Peyer's patch (tissue), 4 donors: ENCODE results near the gene NDUFS8. TPM values are rescaled to one million over a fixed set of nuclear protein-coding genes. Genes with fewer than 3 reads are reported as not detected.

Experiments used
- DNase-seq, 3 donors: peaks; one replicate each; pipeline ENCODE4 v3.0.0-alpha.2; 2017 to 2019
- H3K27ac ChIP-seq, 4 donors: fragments of 200-600 bp; sonication (generic); one replicate each; pipeline ENCODE4 v1.5.1; 2016 to 2019
- H3K27me3 ChIP-seq, 2 donors: fragments of 200-600 bp; sonication (generic); one replicate each; pipeline ENCODE4 v1.5.1; 2019
- H3K36me3 ChIP-seq, 3 donors: fragments of 200-600 bp; sonication (generic); one replicate each; pipeline ENCODE4 v1.5.1; 2016 to 2019
- H3K4me1 ChIP-seq, 4 donors: fragments of 200-600 bp; sonication (generic); one replicate each; pipeline ENCODE4 v1.5.1; 2016 to 2019
- H3K4me3 ChIP-seq, 4 donors: fragments of 200-600 bp; sonication (generic); 1 replicate in 3 of 4; 2 replicates in 1 of 4; pipeline ENCODE4 v1.5.1; 2016 to 2019; ENCODE audit warnings: mild to moderate bottlenecking in 1 of 4
- H3K9me3 ChIP-seq, 4 donors: fragments of 200-600 bp; sonication (generic); one replicate each; pipeline ENCODE4 v1.5.1; 2016 to 2019; ENCODE audit warnings: mild to moderate bottlenecking in 1 of 4
- CTCF ChIP-seq, 6 experiments: fragments of 450-650 bp in 4 of 6; fragments of 200-600 bp in 2 of 6; sonication (generic) in 1 of 6; IDR thresholded peaks; one replicate each; pipeline ENCODE4 v1.5.1; 2017 to 2019; ENCODE audit warnings: antibody characterized with exemption in 6 of 6, mild to moderate bottlenecking in 3 of 6, moderate library complexity in 1 of 6
- POLR2A ChIP-seq, 2 donors: fragments of 450-650 bp; IDR thresholded peaks; one replicate each; pipeline ENCODE4 v1.5.1; 2017; ENCODE audit warnings: antibody characterized with exemption in 2 of 2, mild to moderate bottlenecking in 2 of 2, moderate library complexity in 2 of 2
- total RNA-seq, 4 donors: library from RNA; depleted of rRNA; stranded (reverse); fragments of >200 nt; gene quantifications; one replicate each; pipeline ENCODE4 v1.1.0, GENCODE V29; 2016

NDUFS8 gene
- total RNA-seq, 4 donors from 2014 or later = 153 to 195 (median 162) TPM

- peak overlapping the region in 2 of 4 donors; percentile 38 to 48 for H3K4me3 ChIP-seq
- H3K4me1 ChIP-seq = peaks cover 8 to 56% (median 24%) of the 10 kb centered on the region in 4 donors
- TF ChIP-seq POLR2A (IDR thresholded peaks at IDR 0.05) (no peak), CTCF (IDR thresholded peaks at IDR 0.05) (no peak)
Observed at GRCh38 chr11:68008381-68009337, 21.8 kb upstream of the NDUFS8 start.

GRCh38 chr11:68009391-68010089, 20.9 kb upstream of the NDUFS8 start:
- H3K9me3 ChIP-seq = no peaks in the 10 kb centered on the region
- peak in 2 of 3 donors; percentile 57 to 73 for DNase-seq
- peaks cover 8 to 60% (median 20%) of the 10 kb centered on the region in 4 donors for H3K4me1 ChIP-seq
- no peaks in the 10 kb centered on the region for H3K36me3 ChIP-seq
- TF ChIP-seq CTCF (IDR thresholded peaks at IDR 0.05) = peak in 2 of 6 experiments; percentile 21 to 23
- no peak for TF ChIP-seq POLR2A (IDR thresholded peaks at IDR 0.05)
- no peaks in the 10 kb centered on the region for H3K27me3 ChIP-seq
- peak overlapping the region; percentile 65 to 98 (median 90) for H3K27ac ChIP-seq
- H3K4me3 ChIP-seq = peak overlapping the region in 2 of 4 donors; percentile 48

More at GRCh38 chr11:68008381-68009337, 21.8 kb upstream of the NDUFS8 start:
- no peaks in the 10 kb centered on the region for H3K9me3 ChIP-seq
- no peaks in the 10 kb centered on the region for H3K27me3 ChIP-seq
- DNase-seq = peak; percentile 79 to 85 (median 79)
- H3K36me3 ChIP-seq = no peaks in the 10 kb centered on the region
- H3K27ac ChIP-seq = peak overlapping the region; percentile 43 to 98 (median 90)

- TF ChIP-seq CTCF (IDR thresholded peaks at IDR 0.05) (peak in 2 of 6 experiments; percentile 9 to 20), POLR2A (IDR thresholded peaks at IDR 0.05) (peak; percentile 63 to 80)
- DNase-seq = peak; percentile 62 to 94 (median 92)
- peak within 1 kb of the TSS; percentile 65 to 98 (median 90) for H3K27ac ChIP-seq
- H3K27me3 ChIP-seq = no peaks in the 10 kb centered on the region
- no peaks in the 10 kb centered on the region for H3K36me3 ChIP-seq
- peaks cover 11 to 64% (median 19%) of the 10 kb centered on the region in 4 donors for H3K4me1 ChIP-seq
- H3K9me3 ChIP-seq = no peaks in the 10 kb centered on the region
- H3K4me3 ChIP-seq = peak within 1 kb of the TSS in 3 of 4 donors; percentile 23 to 48 (median 48)
Observed at GRCh38 chr11:68010090-68011041, 20.1 kb upstream of the NDUFS8 start, which contains the start of gene ALDH3B1. TSS of gene ALDH3B1 (plus strand) at chr11:68010327. CDS start at chr11:68015298, 4,971 bp downstream.

- Histone ChIP-seq H3K27me3 (no peaks in the 10 kb centered on the region), H3K4me3 (peak overlapping the region in 3 of 4 donors; percentile 23 to 48 (median 48)), H3K36me3 (no peaks in the 10 kb centered on the region), H3K4me1 (peaks cover 11 to 64% (median 17%) of the 10 kb centered on the region in 4 donors), H3K27ac (peak overlapping the region; percentile 65 to 98 (median 90)), H3K9me3 (no peaks in the 10 kb centered on the region)
- no peak for TF ChIP-seq POLR2A (IDR thresholded peaks at IDR 0.05)
- TF ChIP-seq CTCF (IDR thresholded peaks at IDR 0.05) = no peak
- DNase-seq = no peak
Observed at GRCh38 chr11:68011051-68011943, 19.2 kb upstream of the NDUFS8 start.
